ENCODE measurements around the gene PTPN20. TPM values are rescaled to one million over a fixed set of nuclear protein-coding genes. Genes with fewer than 3 reads are reported as not detected.

Gene PTPN20
- total RNA-seq, 4 donors from 2014 or later: 1.8 to 3.7 (median 2.6) TPM

GRCh38 chr10:47037654-47038425 is 126.6 kb downstream of the PTPN20 start:
- Histone ChIP-seq H3K9me3 (no peaks in the 10 kb centered on the region), H3K4me1 (no peaks in the 10 kb centered on the region), H3K36me3 (no peaks in the 10 kb centered on the region), H3K27ac (no peak overlapping the region), H3K4me3 (no peak overlapping the region), H3K27me3 (no peaks in the 10 kb centered on the region)
- TF ChIP-seq, protein P1, sequence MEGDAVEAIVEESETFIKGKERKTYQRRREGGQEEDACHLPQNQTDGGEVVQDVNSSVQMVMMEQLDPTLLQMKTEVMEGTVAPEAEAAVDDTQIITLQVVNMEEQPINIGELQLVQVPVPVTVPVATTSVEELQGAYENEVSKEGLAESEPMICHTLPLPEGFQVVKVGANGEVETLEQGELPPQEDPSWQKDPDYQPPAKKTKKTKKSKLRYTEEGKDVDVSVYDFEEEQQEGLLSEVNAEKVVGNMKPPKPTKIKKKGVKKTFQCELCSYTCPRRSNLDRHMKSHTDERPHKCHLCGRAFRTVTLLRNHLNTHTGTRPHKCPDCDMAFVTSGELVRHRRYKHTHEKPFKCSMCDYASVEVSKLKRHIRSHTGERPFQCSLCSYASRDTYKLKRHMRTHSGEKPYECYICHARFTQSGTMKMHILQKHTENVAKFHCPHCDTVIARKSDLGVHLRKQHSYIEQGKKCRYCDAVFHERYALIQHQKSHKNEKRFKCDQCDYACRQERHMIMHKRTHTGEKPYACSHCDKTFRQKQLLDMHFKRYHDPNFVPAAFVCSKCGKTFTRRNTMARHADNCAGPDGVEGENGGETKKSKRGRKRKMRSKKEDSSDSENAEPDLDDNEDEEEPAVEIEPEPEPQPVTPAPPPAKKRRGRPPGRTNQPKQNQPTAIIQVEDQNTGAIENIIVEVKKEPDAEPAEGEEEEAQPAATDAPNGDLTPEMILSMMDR (IDR thresholded peaks at IDR 0.05): no peak
- TF ChIP-seq POLR2A (IDR thresholded peaks at IDR 0.05) (no peak), EP300 (IDR thresholded peaks at IDR 0.05) (no peak)
- no peak for DNase-seq (ENCODE audit: low spot score in 2 of 2)
- 64 to 73% methylated on average over 9 to 10 of the region's 10 CpGs for WGBS, 2 donors

DNA sequence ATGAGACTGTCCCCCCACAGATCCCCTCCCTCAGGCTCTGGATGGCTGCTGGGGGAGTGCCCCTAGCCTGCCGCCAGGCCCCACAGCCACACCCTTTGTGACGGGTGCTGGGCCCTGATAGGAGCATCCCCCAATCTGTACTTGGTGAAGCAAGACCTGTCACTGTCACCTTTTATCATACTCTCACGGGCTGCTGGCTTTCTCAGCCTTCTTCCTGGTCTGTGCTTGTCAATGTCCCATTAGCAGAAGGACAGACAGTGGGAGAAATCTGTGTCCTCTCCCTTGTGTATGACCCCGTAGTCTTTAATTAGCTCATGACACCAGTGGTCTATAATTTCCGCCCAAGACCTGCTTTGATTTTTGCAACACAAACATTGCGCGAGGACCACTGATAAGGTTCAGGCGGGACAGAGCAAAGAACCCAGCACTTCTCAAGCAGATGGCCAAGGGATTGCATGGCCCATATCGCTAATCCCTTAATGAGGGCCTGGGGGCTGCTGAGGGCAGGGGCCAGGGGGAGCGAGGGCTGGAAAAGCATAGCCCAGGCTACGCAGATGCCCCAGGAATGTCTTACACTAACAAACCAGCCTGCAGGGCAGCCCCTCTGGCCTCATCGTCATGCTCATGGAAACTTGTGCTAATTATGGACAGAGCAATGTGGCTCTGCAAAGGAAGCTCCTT is 127.8 kb downstream of the PTPN20 start:
- Histone ChIP-seq H3K4me1 (no peaks in the 10 kb centered on the region), H3K27ac (no peak overlapping the region), H3K36me3 (no peaks in the 10 kb centered on the region), H3K9me3 (no peaks in the 10 kb centered on the region), H3K4me3 (no peak overlapping the region), H3K27me3 (no peaks in the 10 kb centered on the region)
- TF ChIP-seq POLR2A (IDR thresholded peaks at IDR 0.05) (no peak), EP300 (IDR thresholded peaks at IDR 0.05) (no peak)
- TF ChIP-seq, protein P1 (IDR thresholded peaks at IDR 0.05): no peak
- 57 to 58% methylated on average over 12 of the region's 12 CpGs for WGBS, 2 donors
- DNase-seq (ENCODE audit: low spot score in 2 of 2): no peak

- Histone ChIP-seq H3K9me3 (no peaks in the 10 kb centered on the region), H3K27ac (no peak overlapping the region), H3K4me3 (no peak overlapping the region), H3K36me3 (no peaks in the 10 kb centered on the region), H3K4me1 (no peaks in the 10 kb centered on the region), H3K27me3 (no peaks in the 10 kb centered on the region)
- TF ChIP-seq EP300 (IDR thresholded peaks at IDR 0.05) (no peak), POLR2A (IDR thresholded peaks at IDR 0.05) (no peak)
- TF ChIP-seq, protein P1 (IDR thresholded peaks at IDR 0.05): no peak
- DNase-seq (ENCODE audit: low spot score in 2 of 2): no peak
- WGBS, 2 donors: 67 to 78% methylated on average over 4 of the region's 4 CpGs
These were observed 128.3 kb downstream of the PTPN20 start for GRCh38 chr10:47039562-47039913.

- no peak overlapping the region for H3K27ac ChIP-seq
- no peak overlapping the region for H3K4me3 ChIP-seq
- DNase-seq (ENCODE audit: low spot score in 2 of 2): no peak
- TF ChIP-seq EP300 (IDR thresholded peaks at IDR 0.05): no peak
- TF ChIP-seq POLR2A (IDR thresholded peaks at IDR 0.05): no peak
- TF ChIP-seq, protein P1 (IDR thresholded peaks at IDR 0.05): no peak
- H3K9me3 ChIP-seq: no peaks in the 10 kb centered on the region
- no peaks in the 10 kb centered on the region for H3K4me1 ChIP-seq
- WGBS, 2 donors: 90% methylated on average over 8 to 9 of the region's 9 CpGs
- H3K36me3 ChIP-seq: no peaks in the 10 kb centered on the region
- no peaks in the 10 kb centered on the region for H3K27me3 ChIP-seq
These were observed 128.8 kb downstream of the PTPN20 start for GRCh38 chr10:47040041-47040491.

DNA sequence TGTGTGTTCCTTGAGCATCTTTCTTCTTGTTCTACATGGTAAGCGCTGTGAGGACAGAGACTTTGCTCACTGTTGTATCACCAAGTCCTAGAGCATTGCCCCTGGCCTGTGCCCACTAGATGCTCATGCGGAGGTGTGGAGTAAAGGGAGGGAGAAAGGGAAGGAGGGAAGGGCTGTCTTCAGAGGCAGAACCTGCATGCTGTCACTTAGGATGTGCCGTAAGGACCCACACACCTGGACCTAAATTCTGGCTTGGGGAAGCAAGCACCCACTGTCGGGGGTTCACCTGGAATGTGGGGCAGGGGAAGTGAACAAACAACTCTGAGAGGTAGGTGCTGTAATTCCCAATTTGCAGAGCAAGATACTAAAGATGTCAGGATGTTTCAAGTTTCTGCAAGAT is 129.5 kb downstream of the PTPN20 start:
- Histone ChIP-seq H3K9me3 (no peaks in the 10 kb centered on the region), H3K36me3 (no peaks in the 10 kb centered on the region), H3K4me3 (no peak overlapping the region), H3K27me3 (no peaks in the 10 kb centered on the region), H3K4me1 (no peaks in the 10 kb centered on the region), H3K27ac (no peak overlapping the region)
- TF ChIP-seq, protein P1 (IDR thresholded peaks at IDR 0.05): no peak
- TF ChIP-seq EP300 (IDR thresholded peaks at IDR 0.05) (no peak), POLR2A (IDR thresholded peaks at IDR 0.05) (no peak)
- 88 to 89% methylated on average over 4 of the region's 4 CpGs for WGBS, 2 donors
- DNase-seq (ENCODE audit: low spot score in 2 of 2): no peak

Data from tibial nerve (tissue), 4 donors.